ENCODE data around the gene BPIFB1.

The BPIFB1 gene

DNA sequence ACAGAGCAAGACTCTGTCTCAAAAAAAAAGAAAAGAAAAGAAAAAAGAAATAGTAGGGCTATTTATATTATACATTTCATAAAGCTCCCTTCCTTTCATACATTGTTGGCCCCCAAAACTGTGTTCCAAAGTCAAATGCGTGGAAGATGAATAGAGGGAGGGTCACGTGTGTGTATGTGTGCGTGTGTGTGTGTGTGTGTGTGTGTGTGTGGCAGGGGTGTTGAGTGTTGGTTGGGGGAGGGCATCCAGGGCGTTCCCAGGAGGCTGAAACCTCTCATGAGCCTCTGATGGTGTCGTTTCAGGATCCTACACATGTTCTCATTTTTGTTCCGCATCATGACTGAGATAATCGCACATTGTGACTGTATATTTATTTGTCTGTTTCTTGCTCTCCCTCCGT lies 7.8 kb upstream of the BPIFB1 start:
- H3K9me3 ChIP-seq (replicated peaks; ENCODE audit: low read length): no peaks in the 10 kb centered on the region
- no peak overlapping the region for H3K9ac ChIP-seq (ENCODE audit: low read depth, low read length)
- H3K4me3 ChIP-seq (ENCODE audit: low read length): no peak overlapping the region
- no peak overlapping the region for H3K4me2 ChIP-seq (ENCODE audit: low read length)
- H3K27me3 ChIP-seq (ENCODE audit: control insufficient read depth, insufficient read depth, low read length): peaks cover 51% of the 10 kb centered on the region
- H3K36me3 ChIP-seq (ENCODE audit: insufficient read depth, low read length): no peaks in the 10 kb centered on the region
- H3K4me1 ChIP-seq (ENCODE audit: control insufficient read depth, insufficient read depth, low read length): no peaks in the 10 kb centered on the region

DNA sequence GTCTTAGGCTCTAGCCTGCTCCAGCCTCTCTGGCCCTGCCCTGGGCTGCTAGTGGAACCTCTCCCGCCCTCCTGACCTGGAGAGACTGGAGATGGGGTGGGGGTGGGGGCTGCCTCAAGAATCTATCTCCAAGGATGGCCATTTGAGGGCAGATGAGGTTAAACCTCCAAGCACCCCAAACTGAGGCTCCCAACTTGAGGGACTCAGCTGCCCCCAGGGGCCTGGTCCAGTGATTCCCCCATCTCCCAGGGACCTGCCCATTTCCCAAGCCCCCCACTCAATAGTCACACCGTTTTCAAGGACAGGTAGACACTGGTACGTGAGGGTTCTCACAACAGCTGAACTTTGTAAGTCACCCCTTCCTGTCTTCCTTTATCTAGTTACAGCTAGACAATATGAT lies 7.1 kb upstream of the BPIFB1 start:
- Histone ChIP-seq H3K9me3 (replicated peaks; ENCODE audit: low read length) (no peaks in the 10 kb centered on the region), H3K9ac (ENCODE audit: low read depth, low read length) (no peak overlapping the region), H3K36me3 (ENCODE audit: insufficient read depth, low read length) (no peaks in the 10 kb centered on the region), H3K4me2 (ENCODE audit: low read length) (no peak overlapping the region), H3K4me3 (ENCODE audit: low read length) (no peak overlapping the region), H3K27me3 (ENCODE audit: control insufficient read depth, insufficient read depth, low read length) (peaks cover 47% of the 10 kb centered on the region), H3K4me1 (ENCODE audit: control insufficient read depth, insufficient read depth, low read length) (no peaks in the 10 kb centered on the region)

DNA sequence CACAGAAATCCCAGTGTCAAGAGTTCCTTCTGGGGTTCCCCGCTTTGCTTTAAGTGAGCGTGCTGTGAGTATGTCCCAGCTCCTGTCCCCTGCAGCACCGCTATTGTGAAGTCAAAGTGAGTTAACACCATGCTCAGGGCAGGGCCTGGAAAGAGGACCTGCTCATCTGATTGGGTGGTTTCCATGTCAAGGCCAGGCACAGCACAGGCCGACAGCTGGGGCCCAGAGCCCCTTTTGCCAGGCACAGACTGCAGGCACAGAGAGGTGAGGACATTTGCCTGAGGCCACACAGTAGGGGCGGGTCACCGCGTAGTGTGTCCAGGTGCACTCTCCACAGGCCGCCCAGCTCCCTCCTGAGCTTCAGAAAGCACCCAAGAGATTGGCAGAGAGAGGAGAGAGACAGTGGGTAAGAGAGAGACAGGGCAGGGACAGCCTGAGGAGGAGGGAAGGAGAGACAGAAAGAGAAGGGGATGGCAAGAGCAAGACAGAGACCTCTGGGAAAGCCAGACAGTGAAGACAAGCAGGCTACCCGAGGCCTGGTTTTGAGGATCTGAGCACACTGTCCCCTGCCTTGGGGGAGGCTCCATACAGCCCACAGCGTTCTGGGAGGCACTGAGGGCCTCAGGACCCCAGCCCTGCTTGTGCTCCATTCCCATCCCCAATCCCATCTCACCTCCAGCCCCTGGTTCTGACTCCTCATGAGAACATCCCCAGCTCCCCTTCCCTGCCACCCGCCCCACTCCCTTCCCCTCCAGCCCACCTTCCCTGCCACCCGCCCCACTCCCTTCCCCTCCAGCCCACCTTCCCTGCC lies 6.5 kb upstream of the BPIFB1 start:
- no peak overlapping the region for H3K4me2 ChIP-seq (ENCODE audit: low read length)
- H3K9me3 ChIP-seq (replicated peaks; ENCODE audit: low read length): no peaks in the 10 kb centered on the region
- H3K27me3 ChIP-seq (ENCODE audit: control insufficient read depth, insufficient read depth, low read length): peaks cover 49% of the 10 kb centered on the region
- no peak overlapping the region for H3K4me3 ChIP-seq (ENCODE audit: low read length)
- H3K9ac ChIP-seq (ENCODE audit: low read depth, low read length): no peak overlapping the region
- no peaks in the 10 kb centered on the region for H3K4me1 ChIP-seq (ENCODE audit: control insufficient read depth, insufficient read depth, low read length)
- H3K36me3 ChIP-seq (ENCODE audit: insufficient read depth, low read length): no peaks in the 10 kb centered on the region

DNA sequence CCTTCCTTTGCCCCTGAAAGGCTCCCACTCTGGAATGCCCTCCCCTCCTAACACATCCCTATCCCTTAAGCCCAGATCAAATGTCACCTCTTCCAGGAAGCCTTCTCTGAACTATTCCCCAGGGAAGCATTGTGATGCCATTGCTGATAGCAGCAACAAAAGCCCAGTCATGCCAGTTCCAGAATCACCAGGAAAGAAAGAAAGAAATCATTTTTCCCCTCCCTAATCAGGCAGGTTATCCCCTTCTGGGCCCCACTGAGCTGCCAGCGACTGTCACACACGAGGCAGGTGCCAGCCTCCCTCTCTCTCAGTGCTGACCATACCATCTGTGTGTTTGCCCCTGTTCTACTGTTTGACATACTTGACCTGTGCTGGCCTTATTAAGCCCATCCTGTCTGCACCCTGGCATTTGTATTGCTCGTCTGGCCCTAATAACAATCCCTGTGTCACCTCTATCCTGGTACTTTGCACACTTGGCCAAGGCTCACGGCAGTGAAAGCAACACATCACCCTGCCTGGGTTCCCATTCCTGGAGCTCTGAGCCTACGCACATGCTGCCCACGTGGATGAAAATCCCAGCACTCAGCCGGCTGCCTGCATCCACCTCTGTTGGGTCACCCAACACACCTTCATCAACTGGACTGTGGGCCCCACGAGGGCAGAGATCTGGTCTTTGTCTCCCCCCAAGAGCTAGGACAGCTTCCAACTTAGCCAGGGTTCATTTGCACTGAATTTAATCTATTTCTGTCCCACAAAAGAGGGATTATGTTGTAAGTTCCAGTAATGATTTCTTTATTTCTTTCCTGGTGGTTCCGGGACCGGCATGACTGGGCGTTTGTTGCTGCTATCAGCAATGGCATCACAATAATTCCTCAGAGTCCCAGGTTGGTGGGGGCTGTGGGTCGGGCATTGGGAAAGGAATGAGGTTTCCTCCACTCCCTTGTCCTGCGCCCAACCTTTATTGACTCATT lies 5.3 kb upstream of the BPIFB1 start:
- Histone ChIP-seq H3K36me3 (ENCODE audit: insufficient read depth, low read length) (no peaks in the 10 kb centered on the region), H3K9ac (ENCODE audit: low read depth, low read length) (no peak overlapping the region)

DNA sequence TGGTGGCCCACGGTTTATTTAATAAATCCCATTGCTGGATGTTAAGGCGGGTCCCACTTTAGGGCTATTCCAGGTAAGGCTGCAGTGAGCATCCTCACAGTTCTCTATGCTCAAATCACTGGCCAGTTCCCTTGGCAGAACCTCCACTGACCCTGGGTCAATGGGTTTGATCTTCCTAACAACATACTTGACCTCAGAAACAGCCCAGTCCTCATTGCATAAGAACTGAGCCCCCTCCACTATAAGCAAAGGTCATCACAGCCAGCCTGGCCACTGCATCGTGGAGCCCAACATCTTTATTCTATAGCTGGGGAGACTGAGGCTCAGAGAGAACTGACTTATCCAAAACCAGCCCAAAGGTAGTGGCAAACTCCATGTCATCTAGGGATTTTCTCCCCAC lies 4.3 kb upstream of the BPIFB1 start:
- Histone ChIP-seq H3K36me3 (ENCODE audit: insufficient read depth, low read length) (no peaks in the 10 kb centered on the region), H3K4me2 (ENCODE audit: low read length) (no peak overlapping the region), H3K9ac (ENCODE audit: low read depth, low read length) (no peak overlapping the region), H3K27me3 (ENCODE audit: control insufficient read depth, insufficient read depth, low read length) (peaks cover 59% of the 10 kb centered on the region), H3K4me3 (ENCODE audit: low read length) (no peak overlapping the region), H3K4me1 (ENCODE audit: control insufficient read depth, insufficient read depth, low read length) (no peaks in the 10 kb centered on the region), H3K9me3 (replicated peaks; ENCODE audit: low read length) (no peaks in the 10 kb centered on the region)

More for the DNA sequence above, 5.3 kb upstream of the BPIFB1 start:
- no peaks in the 10 kb centered on the region for H3K9me3 ChIP-seq (replicated peaks; ENCODE audit: low read length)
- no peak overlapping the region for H3K4me3 ChIP-seq (ENCODE audit: low read length)
- H3K4me2 ChIP-seq (ENCODE audit: low read length): no peak overlapping the region
- H3K27me3 ChIP-seq (ENCODE audit: control insufficient read depth, insufficient read depth, low read length): peaks cover 54% of the 10 kb centered on the region
- H3K4me1 ChIP-seq (ENCODE audit: control insufficient read depth, insufficient read depth, low read length): no peaks in the 10 kb centered on the region

DNA sequence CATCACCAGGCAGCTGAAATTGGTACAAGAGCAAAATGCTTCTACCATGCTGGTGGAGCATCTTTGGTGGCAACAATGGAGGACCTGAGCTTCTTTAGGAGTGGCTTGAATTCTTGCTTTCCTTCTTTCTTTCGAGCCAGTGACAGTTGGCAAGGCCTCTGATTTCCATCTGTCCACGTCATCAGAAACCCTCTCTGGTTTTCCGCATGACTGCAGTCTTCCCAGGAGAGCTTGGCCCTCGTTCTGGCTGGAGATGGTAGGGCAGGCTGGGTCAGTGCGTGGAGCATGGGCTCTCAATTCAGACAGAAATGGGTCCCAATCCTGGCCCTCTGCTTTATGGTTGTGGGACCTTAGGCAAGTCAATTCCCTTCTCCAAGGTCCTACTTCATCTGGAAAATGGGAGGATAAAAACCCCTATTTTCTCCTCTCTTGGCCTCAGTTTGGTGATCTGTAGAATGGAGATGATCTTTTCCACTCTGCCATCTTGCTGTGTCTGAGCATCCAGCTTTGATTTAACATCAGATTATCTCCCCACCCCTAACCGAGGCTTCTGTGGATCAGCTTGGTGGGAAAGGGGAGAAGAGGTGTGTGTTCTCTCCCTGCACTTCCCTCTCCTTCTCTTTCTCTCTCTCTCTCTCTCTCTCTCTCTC lies 3.6 kb upstream of the BPIFB1 start:
- no peak overlapping the region for H3K9ac ChIP-seq (ENCODE audit: low read depth, low read length)
- H3K4me1 ChIP-seq (ENCODE audit: control insufficient read depth, insufficient read depth, low read length): no peaks in the 10 kb centered on the region
- no peak overlapping the region for H3K4me3 ChIP-seq (ENCODE audit: low read length)

DNA sequence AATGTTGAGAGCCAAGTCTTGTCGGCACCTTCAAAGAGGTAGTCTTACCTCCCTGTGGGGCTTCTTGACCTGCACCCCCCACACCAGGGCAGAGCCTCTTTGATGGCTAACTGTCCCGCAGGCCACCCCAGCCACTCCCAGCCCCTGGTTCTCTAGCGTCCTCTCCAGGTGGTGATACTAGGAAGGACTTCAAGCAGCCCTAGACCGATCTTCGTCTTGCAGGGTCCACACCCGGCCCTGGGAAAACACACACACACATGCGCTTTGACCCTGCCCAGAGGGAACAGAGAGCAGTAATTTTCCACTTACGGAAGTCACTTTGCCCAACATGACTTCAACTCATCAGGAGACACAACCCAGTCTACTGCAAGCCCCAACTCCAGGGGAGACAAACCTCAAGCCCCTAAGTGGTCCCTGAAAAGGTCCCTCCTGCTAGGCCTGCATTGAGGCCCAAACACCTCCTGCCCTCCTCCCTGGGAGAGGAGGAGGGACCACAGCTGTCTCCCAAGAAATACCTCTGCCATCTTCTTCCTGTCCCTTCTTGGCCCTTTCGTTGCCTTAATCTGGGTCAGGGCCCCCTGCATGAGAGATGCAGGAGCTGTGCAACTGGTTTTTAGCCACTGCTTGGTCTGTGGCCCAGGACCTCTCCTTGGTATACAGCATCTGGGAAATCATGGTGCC lies 2.9 kb upstream of the BPIFB1 start:
- Histone ChIP-seq H3K4me3 (ENCODE audit: low read length) (no peak overlapping the region), H3K4me2 (ENCODE audit: low read length) (no peak overlapping the region), H3K36me3 (ENCODE audit: insufficient read depth, low read length) (no peaks in the 10 kb centered on the region), H3K4me1 (ENCODE audit: control insufficient read depth, insufficient read depth, low read length) (no peaks in the 10 kb centered on the region), H3K9me3 (replicated peaks; ENCODE audit: low read length) (no peaks in the 10 kb centered on the region), H3K9ac (ENCODE audit: low read depth, low read length) (no peak overlapping the region), H3K27me3 (ENCODE audit: control insufficient read depth, insufficient read depth, low read length) (peaks cover 74% of the 10 kb centered on the region)

More for the DNA sequence above, 3.6 kb upstream of the BPIFB1 start:
- no peak overlapping the region for H3K4me2 ChIP-seq (ENCODE audit: low read length)
- H3K36me3 ChIP-seq (ENCODE audit: insufficient read depth, low read length): no peaks in the 10 kb centered on the region
- H3K27me3 ChIP-seq (ENCODE audit: control insufficient read depth, insufficient read depth, low read length): peaks cover 66% of the 10 kb centered on the region
- H3K9me3 ChIP-seq (replicated peaks; ENCODE audit: low read length): no peaks in the 10 kb centered on the region

DNA sequence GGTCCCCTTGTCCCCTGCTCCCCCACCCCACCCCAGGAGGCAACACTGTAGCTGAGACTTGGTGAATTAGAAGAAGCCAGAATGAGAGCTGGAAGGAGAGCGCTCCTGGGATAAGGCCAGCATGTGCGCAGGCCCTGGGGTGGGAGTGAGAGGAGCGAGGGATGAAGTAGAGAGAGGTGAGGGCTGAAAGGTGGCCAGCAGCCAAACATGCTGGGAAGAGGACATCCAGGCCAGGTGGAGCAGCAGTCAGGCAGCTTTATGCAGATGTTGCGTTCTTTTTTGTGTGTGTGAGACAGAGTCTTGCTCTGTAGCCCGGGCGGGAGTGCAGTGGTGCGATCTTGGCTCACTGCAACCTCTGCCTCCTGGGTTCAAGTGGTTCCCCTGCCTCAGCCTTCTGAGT lies 2.2 kb upstream of the BPIFB1 start:
- Histone ChIP-seq H3K4me1 (ENCODE audit: control insufficient read depth, insufficient read depth, low read length) (no peaks in the 10 kb centered on the region), H3K27me3 (ENCODE audit: control insufficient read depth, insufficient read depth, low read length) (peaks cover 74% of the 10 kb centered on the region), H3K9ac (ENCODE audit: low read depth, low read length) (no peak overlapping the region)

DNA sequence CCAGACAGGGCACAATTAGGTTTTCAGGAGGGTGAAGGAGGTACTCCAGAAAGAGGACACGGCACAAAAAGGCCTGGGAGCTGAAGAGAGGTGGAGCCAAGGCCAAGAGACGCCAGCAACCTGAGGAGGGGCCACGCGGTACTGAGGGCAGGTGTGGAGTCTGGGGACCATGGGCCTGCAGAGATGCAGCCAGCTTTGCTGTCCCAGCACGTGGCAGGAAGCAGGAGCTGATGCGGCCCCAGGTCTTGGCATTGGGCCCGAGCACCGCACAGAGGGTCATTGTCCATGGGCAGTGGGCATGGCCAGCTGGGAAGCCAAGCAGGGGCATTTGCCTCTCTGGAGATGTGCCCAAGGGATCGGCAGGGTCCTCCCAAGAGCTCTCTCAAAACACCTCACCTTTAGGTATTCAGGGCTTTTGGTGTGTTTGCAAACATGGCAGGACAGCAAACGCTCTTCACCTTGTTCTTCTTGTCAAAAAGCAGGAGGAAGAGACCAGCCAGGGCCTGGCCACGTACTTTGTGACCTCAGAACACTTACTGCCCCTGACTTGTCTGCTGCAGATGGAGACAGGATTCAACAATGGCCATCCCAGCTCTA lies 1.4 kb upstream of the BPIFB1 start:
- no peaks in the 10 kb centered on the region for H3K4me1 ChIP-seq (ENCODE audit: control insufficient read depth, insufficient read depth, low read length)

More for the DNA sequence above, 2.2 kb upstream of the BPIFB1 start:
- no peaks in the 10 kb centered on the region for H3K9me3 ChIP-seq (replicated peaks; ENCODE audit: low read length)
- H3K36me3 ChIP-seq (ENCODE audit: insufficient read depth, low read length): no peaks in the 10 kb centered on the region
- no peak overlapping the region for H3K4me2 ChIP-seq (ENCODE audit: low read length)
- H3K4me3 ChIP-seq (ENCODE audit: low read length): no peak overlapping the region

DNA sequence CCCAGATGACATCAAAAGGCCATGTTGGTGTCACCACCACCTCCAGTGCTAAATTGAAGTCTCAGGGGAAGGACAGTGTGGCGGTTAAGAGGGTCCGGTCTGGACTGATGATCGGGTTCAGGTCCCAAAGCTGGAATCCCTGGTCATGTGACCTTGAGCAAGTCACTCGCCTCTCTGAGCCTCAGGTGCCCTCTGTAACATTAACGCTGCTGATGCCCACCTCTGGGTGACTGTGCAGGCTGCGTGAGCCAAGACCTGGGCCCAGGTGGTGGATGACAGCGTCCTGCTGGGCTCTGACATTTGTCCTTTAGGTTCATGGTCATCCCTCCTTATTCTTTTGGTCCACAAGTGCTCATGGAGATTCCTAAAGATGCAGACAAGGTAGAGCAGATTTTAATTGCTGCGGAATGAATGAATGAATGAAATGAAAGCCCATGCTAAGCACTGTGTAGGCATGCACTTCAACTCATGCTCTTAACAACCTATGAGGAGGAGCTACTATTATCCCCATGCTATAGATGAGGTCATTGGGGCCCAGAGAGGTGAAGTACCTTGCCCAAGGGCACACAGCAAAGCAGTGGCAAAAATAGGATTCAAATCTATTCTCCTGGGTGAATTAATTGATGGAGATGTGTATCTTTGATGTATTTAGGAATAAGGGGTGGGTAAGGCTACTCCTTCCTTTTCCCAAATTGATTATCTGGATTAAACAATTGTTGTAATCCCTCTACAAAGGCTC lies 649 bp upstream of the BPIFB1 start:
- peaks cover 79% of the 10 kb centered on the region for H3K27me3 ChIP-seq (ENCODE audit: control insufficient read depth, insufficient read depth, low read length)
- H3K4me3 ChIP-seq (ENCODE audit: low read length): no peak overlapping the region
- H3K36me3 ChIP-seq (ENCODE audit: insufficient read depth, low read length): no peaks in the 10 kb centered on the region
- H3K9me3 ChIP-seq (replicated peaks; ENCODE audit: low read length): no peaks in the 10 kb centered on the region
- no peaks in the 10 kb centered on the region for H3K4me1 ChIP-seq (ENCODE audit: control insufficient read depth, insufficient read depth, low read length)
- no peak overlapping the region for H3K4me2 ChIP-seq (ENCODE audit: low read length)
- no peak overlapping the region for H3K9ac ChIP-seq (ENCODE audit: low read depth, low read length)

More for the DNA sequence above, 1.4 kb upstream of the BPIFB1 start:
- no peak overlapping the region for H3K4me3 ChIP-seq (ENCODE audit: low read length)
- H3K9ac ChIP-seq (ENCODE audit: low read depth, low read length): no peak overlapping the region
- H3K9me3 ChIP-seq (replicated peaks; ENCODE audit: low read length): no peaks in the 10 kb centered on the region
- H3K4me2 ChIP-seq (ENCODE audit: low read length): no peak overlapping the region
- H3K36me3 ChIP-seq (ENCODE audit: insufficient read depth, low read length): no peaks in the 10 kb centered on the region
- H3K27me3 ChIP-seq (ENCODE audit: control insufficient read depth, insufficient read depth, low read length): peaks cover 74% of the 10 kb centered on the region
